ENCODE measurements around the gene AACS.
"Not testable (repeated sequence)": the region's sequence is repeated elsewhere in the genome, so short reads cannot be mapped to it uniquely, and the experiment has no call there.

The AACS gene

GRCh38 chr12:125065919-125066570 is 810 bp downstream of the AACS start:
- Histone ChIP-seq H3K36me3 (ENCODE audit: control insufficient read depth, insufficient read depth, low read length) (no peaks in the 10 kb centered on the region), H3K27me3 (ENCODE audit: control insufficient read depth, insufficient read depth, low read length) (no peaks in the 10 kb centered on the region), H3K9ac (ENCODE audit: low read length) (peak overlapping the region; percentile 64), H3K27ac (ENCODE audit: low read depth, low read length) (no peak overlapping the region), H3K4me1 (ENCODE audit: control insufficient read depth, insufficient read depth, low read length) (peaks cover 7% of the 10 kb centered on the region), H3K4me3 (ENCODE audit: low read length) (peak overlapping the region; percentile 64)

GRCh38 chr12:125068391-125068790 is 3.2 kb downstream of the AACS start:
- Histone ChIP-seq H3K27ac (ENCODE audit: low read depth, low read length) (no peak overlapping the region), H3K36me3 (ENCODE audit: control insufficient read depth, insufficient read depth, low read length) (no peaks in the 10 kb centered on the region), H3K9ac (ENCODE audit: low read length) (no peak overlapping the region), H3K27me3 (ENCODE audit: control insufficient read depth, insufficient read depth, low read length) (no peaks in the 10 kb centered on the region), H3K4me1 (ENCODE audit: control insufficient read depth, insufficient read depth, low read length) (peaks cover 7% of the 10 kb centered on the region), H3K4me3 (ENCODE audit: low read length) (no peak overlapping the region)

- Histone ChIP-seq H3K4me3 (ENCODE audit: low read length) (no peak overlapping the region), H3K27me3 (ENCODE audit: control insufficient read depth, insufficient read depth, low read length) (no peaks in the 10 kb centered on the region), H3K9ac (ENCODE audit: low read length) (no peak overlapping the region), H3K27ac (ENCODE audit: low read depth, low read length) (no peak overlapping the region), H3K36me3 (ENCODE audit: control insufficient read depth, insufficient read depth, low read length) (no peaks in the 10 kb centered on the region), H3K4me1 (ENCODE audit: control insufficient read depth, insufficient read depth, low read length) (peaks cover 6% of the 10 kb centered on the region)
These were observed 4.4 kb downstream of the AACS start for GRCh38 chr12:125069616-125070015.

- H3K27ac ChIP-seq (ENCODE audit: low read depth, low read length): no peak overlapping the region
These were observed 4.9 kb downstream of the AACS start for GRCh38 chr12:125070112-125070511.

GRCh38 chr12:125070661-125071390 is 5.6 kb downstream of the AACS start:
- Histone ChIP-seq H3K9ac (ENCODE audit: low read length) (no peak overlapping the region), H3K27ac (ENCODE audit: low read depth, low read length) (no peak overlapping the region), H3K27me3 (ENCODE audit: control insufficient read depth, insufficient read depth, low read length) (no peaks in the 10 kb centered on the region), H3K4me1 (ENCODE audit: control insufficient read depth, insufficient read depth, low read length) (peaks cover 1% of the 10 kb centered on the region), H3K36me3 (ENCODE audit: control insufficient read depth, insufficient read depth, low read length) (no peaks in the 10 kb centered on the region), H3K4me3 (ENCODE audit: low read length) (no peak overlapping the region)

More at GRCh38 chr12:125070112-125070511, 4.9 kb downstream of the AACS start:
- no peak overlapping the region for H3K9ac ChIP-seq (ENCODE audit: low read length)
- no peak overlapping the region for H3K4me3 ChIP-seq (ENCODE audit: low read length)
- peaks cover 3% of the 10 kb centered on the region for H3K4me1 ChIP-seq (ENCODE audit: control insufficient read depth, insufficient read depth, low read length)
- no peaks in the 10 kb centered on the region for H3K27me3 ChIP-seq (ENCODE audit: control insufficient read depth, insufficient read depth, low read length)
- H3K36me3 ChIP-seq (ENCODE audit: control insufficient read depth, insufficient read depth, low read length): no peaks in the 10 kb centered on the region

- Histone ChIP-seq H3K4me3 (ENCODE audit: low read length) (no peak overlapping the region), H3K4me1 (ENCODE audit: control insufficient read depth, insufficient read depth, low read length) (no peaks in the 10 kb centered on the region), H3K36me3 (ENCODE audit: control insufficient read depth, insufficient read depth, low read length) (no peaks in the 10 kb centered on the region), H3K9ac (ENCODE audit: low read length) (no peak overlapping the region), H3K27me3 (ENCODE audit: control insufficient read depth, insufficient read depth, low read length) (no peaks in the 10 kb centered on the region), H3K27ac (ENCODE audit: low read depth, low read length) (no peak overlapping the region)
These were observed 6.2 kb downstream of the AACS start for GRCh38 chr12:125071456-125071855.

- no peak overlapping the region for H3K9ac ChIP-seq (ENCODE audit: low read length)
- H3K27ac ChIP-seq (ENCODE audit: low read depth, low read length): no peak overlapping the region
- no peaks in the 10 kb centered on the region for H3K36me3 ChIP-seq (ENCODE audit: control insufficient read depth, insufficient read depth, low read length)
- no peak overlapping the region for H3K4me3 ChIP-seq (ENCODE audit: low read length)
- no peaks in the 10 kb centered on the region for H3K4me1 ChIP-seq (ENCODE audit: control insufficient read depth, insufficient read depth, low read length)
- H3K27me3 ChIP-seq (ENCODE audit: control insufficient read depth, insufficient read depth, low read length): no peaks in the 10 kb centered on the region
These were observed 7.3 kb downstream of the AACS start for GRCh38 chr12:125072496-125072895.

- H3K27ac ChIP-seq (ENCODE audit: low read depth, low read length); H3K4me1 ChIP-seq (ENCODE audit: control insufficient read depth, insufficient read depth, low read length); H3K9ac ChIP-seq (ENCODE audit: low read length): not testable (repeated sequence)
These were observed 9.1 kb downstream of the AACS start for GRCh38 chr12:125074294-125074693.

GRCh38 chr12:125076103-125076502 is 10.9 kb downstream of the AACS start:
- peaks cover 2% of the 10 kb centered on the region for H3K36me3 ChIP-seq (ENCODE audit: control insufficient read depth, insufficient read depth, low read length)
- no peak overlapping the region for H3K9ac ChIP-seq (ENCODE audit: low read length)
- no peak overlapping the region for H3K4me3 ChIP-seq (ENCODE audit: low read length)
- H3K27me3 ChIP-seq (ENCODE audit: control insufficient read depth, insufficient read depth, low read length): no peaks in the 10 kb centered on the region
- H3K27ac ChIP-seq (ENCODE audit: low read depth, low read length): no peak overlapping the region
- no peaks in the 10 kb centered on the region for H3K4me1 ChIP-seq (ENCODE audit: control insufficient read depth, insufficient read depth, low read length)

More at GRCh38 chr12:125074294-125074693, 9.1 kb downstream of the AACS start:
- not testable (repeated sequence) for H3K4me3 ChIP-seq (ENCODE audit: low read length); H3K36me3 ChIP-seq (ENCODE audit: control insufficient read depth, insufficient read depth, low read length); H3K27me3 ChIP-seq (ENCODE audit: control insufficient read depth, insufficient read depth, low read length)

- Histone ChIP-seq H3K9ac (ENCODE audit: low read length) (no peak overlapping the region), H3K4me3 (ENCODE audit: low read length) (no peak overlapping the region), H3K4me1 (ENCODE audit: control insufficient read depth, insufficient read depth, low read length) (no peaks in the 10 kb centered on the region), H3K36me3 (ENCODE audit: control insufficient read depth, insufficient read depth, low read length) (peaks cover 2% of the 10 kb centered on the region), H3K27ac (ENCODE audit: low read depth, low read length) (no peak overlapping the region), H3K27me3 (ENCODE audit: control insufficient read depth, insufficient read depth, low read length) (no peaks in the 10 kb centered on the region)
These were observed 13.8 kb downstream of the AACS start for GRCh38 chr12:125079084-125079483.

- no peaks in the 10 kb centered on the region for H3K4me1 ChIP-seq (ENCODE audit: control insufficient read depth, insufficient read depth, low read length)
- no peak overlapping the region for H3K27ac ChIP-seq (ENCODE audit: low read depth, low read length)
- no peak overlapping the region for H3K9ac ChIP-seq (ENCODE audit: low read length)
- peaks cover 2% of the 10 kb centered on the region for H3K36me3 ChIP-seq (ENCODE audit: control insufficient read depth, insufficient read depth, low read length)
- no peak overlapping the region for H3K4me3 ChIP-seq (ENCODE audit: low read length)
- H3K27me3 ChIP-seq (ENCODE audit: control insufficient read depth, insufficient read depth, low read length): no peaks in the 10 kb centered on the region
These were observed 14.7 kb downstream of the AACS start for GRCh38 chr12:125079648-125080645.

GRCh38 chr12:125081427-125081826 is 16.2 kb downstream of the AACS start:
- Histone ChIP-seq H3K4me3 (ENCODE audit: low read length) (no peak overlapping the region), H3K9ac (ENCODE audit: low read length) (no peak overlapping the region), H3K27me3 (ENCODE audit: control insufficient read depth, insufficient read depth, low read length) (no peaks in the 10 kb centered on the region), H3K36me3 (ENCODE audit: control insufficient read depth, insufficient read depth, low read length) (peaks cover 5% of the 10 kb centered on the region), H3K27ac (ENCODE audit: low read depth, low read length) (no peak overlapping the region), H3K4me1 (ENCODE audit: control insufficient read depth, insufficient read depth, low read length) (no peaks in the 10 kb centered on the region)

Measured in rectal smooth muscle tissue (tissue), 1 donor.